Trophoblast cell (in vitro differentiated cells and primary cell): ENCODE results near the gene ALDH1B1.

Experiments
- DNase-seq, 2 donors: peaks; one replicate each; pipeline ENCODE4 v3.0.0-alpha.2; 2016
- H2AFZ ChIP-seq: 2 replicates; pipeline ENCODE4 v1.6.1; 2013; ENCODE audit warnings: low read length, moderate library complexity, mild to moderate bottlenecking; ENCODE audit not compliant: insufficient read depth, poor library complexity
- H2AK5ac ChIP-seq: 2 replicates; pipeline ENCODE4 v1.6.1; 2013; ENCODE audit warnings: mild to moderate bottlenecking, low read length
- H2BK120ac ChIP-seq: 2 replicates; pipeline ENCODE4 v1.6.1; 2013; ENCODE audit warnings: low read length, mild to moderate bottlenecking, moderate library complexity; ENCODE audit not compliant: insufficient read depth, poor library complexity
- H2BK12ac ChIP-seq: 2 replicates; pipeline ENCODE4 v1.6.1; 2013; ENCODE audit warnings: mild to moderate bottlenecking, low read length, moderate library complexity
- H2BK5ac ChIP-seq: 2 replicates; pipeline ENCODE4 v1.6.1; 2013; ENCODE audit warnings: low read length, low read depth, moderate library complexity, mild to moderate bottlenecking; ENCODE audit not compliant: poor library complexity
- H3K14ac ChIP-seq: 2 replicates; pipeline ENCODE4 v1.6.1; 2013; ENCODE audit warnings: mild to moderate bottlenecking, low read length
- H3K18ac ChIP-seq: 2 replicates; pipeline ENCODE4 v1.6.1; 2013; ENCODE audit warnings: mild to moderate bottlenecking, low read length
- H3K23ac ChIP-seq: 2 replicates; pipeline ENCODE4 v1.6.1; 2013; ENCODE audit warnings: low read length
- H3K27ac ChIP-seq: 2 replicates; pipeline ENCODE4 v1.5.1; 2013; ENCODE audit warnings: low read depth, mild to moderate bottlenecking, inconsistent platforms, low read length, moderate library complexity
- H3K27me3 ChIP-seq: 2 replicates; pipeline ENCODE4 v1.6.1; 2013; ENCODE audit warnings: inconsistent platforms, mild to moderate bottlenecking, low read length, moderate library complexity; ENCODE audit not compliant: insufficient read depth
- H3K36me3 ChIP-seq, 2 experiments: 1 replicate in 1 of 2; 2 replicates in 1 of 2; pipeline ENCODE4 v1.6.1; 2013; ENCODE audit warnings: low read length in 2 of 2, mild to moderate bottlenecking in 2 of 2, moderate library complexity in 1 of 2; ENCODE audit not compliant: insufficient read depth in 2 of 2, control insufficient read depth in 1 of 2
- H3K4ac ChIP-seq: 2 replicates; pipeline ENCODE4 v1.6.1; 2013; ENCODE audit warnings: low read depth, mild to moderate bottlenecking, low read length, moderate library complexity
- H3K4me1 ChIP-seq, 2 experiments: 1 replicate in 1 of 2; 2 replicates in 1 of 2; pipeline ENCODE4 v1.6.1; 2013; ENCODE audit warnings: low read length in 2 of 2, mild to moderate bottlenecking in 2 of 2, moderate library complexity in 1 of 2; ENCODE audit not compliant: insufficient read depth in 2 of 2, control insufficient read depth in 1 of 2
- H3K4me2 ChIP-seq: 2 replicates; pipeline ENCODE4 v1.6.1; 2013; ENCODE audit warnings: inconsistent platforms, mild to moderate bottlenecking, low read length, moderate library complexity
- H3K4me3 ChIP-seq: 2 replicates; pipeline ENCODE4 v1.5.1; 2013; ENCODE audit warnings: mild to moderate bottlenecking, low read depth, low read length, inconsistent platforms
- H3K79me1 ChIP-seq: one replicate; pipeline ENCODE4 v1.6.1; 2013; ENCODE audit warnings: low read length
- H3K79me2 ChIP-seq: 2 replicates; pipeline ENCODE4 v1.6.1; 2013; ENCODE audit warnings: low read length, mild to moderate bottlenecking; ENCODE audit not compliant: control insufficient read depth, insufficient read depth, poor library complexity
- H3K9ac ChIP-seq: 2 replicates; pipeline ENCODE4 v1.6.1; 2013; ENCODE audit warnings: mild to moderate bottlenecking, low read length
- H3K9me3 ChIP-seq: 2 replicates; pipeline ENCODE4 v1.6.1; 2013; ENCODE audit warnings: low read depth, mild to moderate bottlenecking, control low read depth, inconsistent platforms, low read length; ENCODE audit not compliant: insufficient read depth
- H4K12ac ChIP-seq: 2 replicates; pipeline ENCODE4 v1.6.1; 2013; ENCODE audit warnings: low read depth, mild to moderate bottlenecking, low read length, moderate library complexity
- H4K8ac ChIP-seq: 2 replicates; pipeline ENCODE4 v1.6.1; 2013; ENCODE audit warnings: low read depth, mild to moderate bottlenecking, low read length, moderate library complexity
- H4K91ac ChIP-seq: one replicate; pipeline ENCODE4 v1.6.1; 2013; ENCODE audit warnings: low read depth, mild to moderate bottlenecking, low read length, moderate library complexity
- WGBS: extraction: QIAGEN DNeasy Blood & Tissue Kit; methylation state at CpG from one replicate; pipeline ENCODE4 v1.1.7; 2013; ENCODE audit warnings: missing lambda C conversion rate; ENCODE audit not compliant: insufficient read length, insufficient coverage; ENCODE audit errors: extremely low coverage; 5-methylcytosine and 5-hydroxymethylcytosine counted together

Gene ALDH1B1

DNA sequence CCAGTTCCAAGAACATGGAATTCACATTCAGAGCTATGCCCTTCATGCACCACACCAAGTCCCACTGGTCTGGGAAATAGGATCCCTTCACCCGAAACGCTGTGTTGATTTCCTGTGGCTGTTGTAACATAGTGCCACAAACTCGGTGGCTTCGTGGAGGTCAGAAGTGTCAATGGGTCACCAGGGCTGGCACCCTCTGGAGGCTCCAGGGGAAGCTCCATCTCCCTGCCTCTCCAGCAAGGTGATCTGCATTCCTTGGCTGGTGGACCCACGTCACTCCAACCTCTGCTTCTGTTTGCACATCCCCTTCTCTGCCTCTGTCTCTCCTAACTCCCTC lies 28.9 kb upstream of the ALDH1B1 start:
- Histone ChIP-seq H3K79me1 (no peaks in the 10 kb centered on the region), H2BK120ac (no peak overlapping the region)

DNA sequence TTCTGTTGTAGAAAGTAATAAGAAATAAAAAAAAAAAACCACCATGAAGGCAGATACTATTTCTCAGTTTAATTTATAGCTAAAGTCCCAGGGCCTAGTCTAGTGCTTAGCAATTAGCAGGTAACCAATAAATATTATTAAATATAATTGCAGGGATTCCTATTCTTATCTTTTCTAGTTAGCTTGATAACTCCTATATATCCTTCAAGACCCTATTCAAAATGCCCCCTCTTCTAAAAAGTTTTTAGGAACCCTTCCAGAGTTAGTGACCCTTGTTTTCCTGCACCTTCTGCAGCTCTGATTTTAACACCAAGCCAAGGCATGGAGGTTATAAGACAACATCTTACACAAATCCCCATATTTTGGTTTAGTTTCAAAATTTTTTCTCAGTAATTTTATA lies 24.6 kb upstream of the ALDH1B1 start:
- H3K79me2 ChIP-seq, result no peaks in the 10 kb centered on the region
- no peak overlapping the region for H4K8ac ChIP-seq

More for the DNA sequence above, 28.9 kb upstream of the ALDH1B1 start:
- no peak overlapping the region for H2AK5ac ChIP-seq
- H2AFZ ChIP-seq, result no peak overlapping the region
- no peaks in the 10 kb centered on the region for H3K79me2 ChIP-seq
- H3K14ac ChIP-seq, result no peak overlapping the region
- peaks cover 0 to 6% of the 10 kb centered on the region in 2 experiments for H3K4me1 ChIP-seq
- no peaks in the 10 kb centered on the region for H3K36me3 ChIP-seq
- H4K8ac ChIP-seq, result no peak overlapping the region
- no CpG with 5 or more reads among the region's 5 CpGs for WGBS
- no peak overlapping the region for H2BK12ac ChIP-seq
- no peak for DNase-seq
- H2BK5ac ChIP-seq, result no peak overlapping the region
- no peaks in the 10 kb centered on the region for H3K9me3 ChIP-seq
- H4K12ac ChIP-seq, result no peak overlapping the region
- H3K18ac ChIP-seq, result no peak overlapping the region
- H3K4me2 ChIP-seq, result no peak overlapping the region
- no peak overlapping the region for H3K23ac ChIP-seq
- no peak overlapping the region for H3K4ac ChIP-seq
- H3K9ac ChIP-seq, result no peak overlapping the region
- H3K4me3 ChIP-seq, result no peak overlapping the region
- no peaks in the 10 kb centered on the region for H3K27me3 ChIP-seq
- H4K91ac ChIP-seq, result no peak overlapping the region
- H3K27ac ChIP-seq, result no peak overlapping the region

DNA sequence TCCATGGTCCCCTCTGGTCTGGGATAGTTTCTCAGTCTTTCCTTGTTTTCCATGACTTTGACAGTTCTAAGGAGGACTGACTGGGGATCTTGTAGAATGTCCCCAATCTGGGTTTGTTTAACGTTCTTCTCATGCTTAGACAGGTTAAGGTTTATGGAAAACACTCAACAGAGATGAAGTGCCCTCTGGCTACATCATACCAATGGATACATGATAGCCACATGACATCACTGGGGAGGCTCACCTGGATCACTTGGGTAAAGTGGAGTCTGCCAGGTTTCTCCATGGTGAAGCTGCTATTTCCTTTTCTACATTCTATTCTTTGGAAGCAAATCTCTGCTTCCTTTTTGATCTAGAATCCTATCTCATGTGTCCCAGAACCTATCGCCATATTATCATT lies 23.8 kb upstream of the ALDH1B1 start:
- Histone ChIP-seq H3K23ac (no peak overlapping the region), H3K9ac (no peak overlapping the region), H3K4me2 (no peak overlapping the region), H2BK120ac (no peak overlapping the region), H2BK5ac (no peak overlapping the region), H4K8ac (no peak overlapping the region), H3K18ac (no peak overlapping the region), H2BK12ac (no peak overlapping the region), H3K9me3 (no peaks in the 10 kb centered on the region), H3K14ac (no peak overlapping the region), H3K4ac (no peak overlapping the region), H4K12ac (no peak overlapping the region), H3K4me3 (no peak overlapping the region), H3K27ac (no peak overlapping the region), H3K79me1 (no peaks in the 10 kb centered on the region), H3K27me3 (no peaks in the 10 kb centered on the region), H4K91ac (no peak overlapping the region), H3K36me3 (no peaks in the 10 kb centered on the region), H2AK5ac (no peak overlapping the region), H3K79me2 (no peaks in the 10 kb centered on the region), H2AFZ (no peak overlapping the region), H3K4me1 (peaks cover 0 to 2% of the 10 kb centered on the region in 2 experiments)
- peak; percentile 45 to 80 for DNase-seq
- WGBS, result no CpG with 5 or more reads among the region's 2 CpGs

More for the DNA sequence above, 24.6 kb upstream of the ALDH1B1 start:
- no peak overlapping the region for H3K18ac ChIP-seq
- H2AFZ ChIP-seq, result no peak overlapping the region
- H2BK120ac ChIP-seq, result no peak overlapping the region
- DNase-seq, result no peak
- no peak overlapping the region for H3K4me2 ChIP-seq
- no peaks in the 10 kb centered on the region for H3K9me3 ChIP-seq
- no peak overlapping the region for H2BK12ac ChIP-seq
- peaks cover 0 to 2% of the 10 kb centered on the region in 2 experiments for H3K4me1 ChIP-seq
- no peak overlapping the region for H3K4ac ChIP-seq
- H3K27ac ChIP-seq, result no peak overlapping the region
- H3K9ac ChIP-seq, result no peak overlapping the region
- H2AK5ac ChIP-seq, result no peak overlapping the region
- H4K12ac ChIP-seq, result no peak overlapping the region
- no peaks in the 10 kb centered on the region for H3K36me3 ChIP-seq
- H3K23ac ChIP-seq, result no peak overlapping the region
- no peak overlapping the region for H4K91ac ChIP-seq
- H3K14ac ChIP-seq, result no peak overlapping the region
- H3K79me1 ChIP-seq, result no peaks in the 10 kb centered on the region
- H2BK5ac ChIP-seq, result no peak overlapping the region
- no peak overlapping the region for H3K4me3 ChIP-seq
- H3K27me3 ChIP-seq, result no peaks in the 10 kb centered on the region

DNA sequence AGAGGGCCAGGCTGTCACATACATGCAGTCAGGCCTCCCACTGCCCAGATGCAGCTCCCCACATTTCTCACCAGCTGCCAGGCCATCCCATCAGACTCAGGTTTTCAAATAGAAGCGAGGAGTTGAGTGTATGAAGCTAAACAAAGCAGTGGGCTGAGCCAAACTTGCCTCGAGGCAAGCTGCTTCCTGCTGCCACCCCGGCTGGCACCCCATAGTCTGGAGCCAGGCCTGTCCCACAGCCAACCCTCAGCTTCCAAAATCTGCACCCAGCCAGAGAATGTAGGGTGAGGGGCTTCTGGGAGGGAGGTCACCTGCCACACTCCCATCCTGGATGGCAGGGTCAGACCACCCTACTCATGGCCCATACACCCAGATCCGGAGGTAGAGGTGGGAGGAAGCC lies 22.3 kb upstream of the ALDH1B1 start:
- Histone ChIP-seq H2BK120ac (no peak overlapping the region), H3K4me1 (peaks cover 0 to 2% of the 10 kb centered on the region in 2 experiments), H3K4me2 (no peak overlapping the region), H3K27me3 (no peaks in the 10 kb centered on the region), H2AK5ac (no peak overlapping the region), H3K4ac (no peak overlapping the region), H3K23ac (no peak overlapping the region), H3K4me3 (no peak overlapping the region), H4K12ac (no peak overlapping the region), H3K9me3 (no peaks in the 10 kb centered on the region), H3K18ac (no peak overlapping the region), H2BK5ac (no peak overlapping the region), H4K8ac (no peak overlapping the region), H2BK12ac (no peak overlapping the region), H3K36me3 (no peaks in the 10 kb centered on the region), H3K79me2 (no peaks in the 10 kb centered on the region), H3K27ac (no peak overlapping the region), H3K14ac (no peak overlapping the region), H4K91ac (no peak overlapping the region), H2AFZ (no peak overlapping the region), H3K79me1 (no peaks in the 10 kb centered on the region), H3K9ac (no peak overlapping the region)
- DNase-seq, result no peak
- no CpG with 5 or more reads among the region's 4 CpGs for WGBS
